ENCODE results near the gene TMEM245.
A peak's percentile ranks its signal among the peaks of the same experiment; 100 is the strongest.

The TMEM245 gene

DNA sequence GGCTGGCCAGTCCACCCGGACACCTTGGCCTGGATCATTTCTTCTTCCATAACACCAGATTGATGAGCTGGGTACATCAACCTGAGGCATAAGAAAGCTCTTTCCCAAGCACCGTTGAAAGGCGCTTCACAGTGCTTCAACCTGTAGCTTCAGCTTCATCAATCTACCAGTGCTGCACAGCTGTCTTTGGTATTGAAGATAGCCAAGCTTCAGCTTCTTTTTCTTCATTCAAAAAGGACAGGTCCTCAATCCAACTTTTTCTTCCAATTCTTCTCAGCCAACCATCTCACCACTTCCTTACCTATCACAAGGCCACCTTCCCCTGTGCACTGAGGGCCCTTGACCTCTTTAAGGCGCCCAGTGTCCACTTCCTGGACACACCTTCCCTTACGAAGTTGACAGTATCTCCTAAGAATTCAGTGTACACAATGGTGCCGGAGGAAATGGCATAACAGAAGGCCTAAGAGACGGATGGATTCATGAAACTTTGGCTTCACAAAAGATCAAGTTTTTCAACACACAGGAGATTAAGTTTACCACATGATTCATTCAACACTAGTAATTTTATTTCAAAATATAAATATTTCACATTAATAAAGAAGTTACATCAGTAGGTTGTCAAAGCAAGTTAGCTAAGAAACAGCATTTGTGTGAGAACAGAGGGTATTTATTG is 105.0 kb downstream of the TMEM245 start:
- no peak for DNase-seq (ENCODE audit: low spot score)
- in situ Hi-C loops (cut with MboI; ENCODE audit: low pct_unique_long_range_greater_than_20kb, low sequenced_read_pairs, unreplicated experiment) = no loop called here
- TF ChIP-seq CTCF (IDR thresholded peaks at IDR 0.05; ENCODE audit: extremely low read depth, insufficient read depth, missing control alignments) = no peak

DNA sequence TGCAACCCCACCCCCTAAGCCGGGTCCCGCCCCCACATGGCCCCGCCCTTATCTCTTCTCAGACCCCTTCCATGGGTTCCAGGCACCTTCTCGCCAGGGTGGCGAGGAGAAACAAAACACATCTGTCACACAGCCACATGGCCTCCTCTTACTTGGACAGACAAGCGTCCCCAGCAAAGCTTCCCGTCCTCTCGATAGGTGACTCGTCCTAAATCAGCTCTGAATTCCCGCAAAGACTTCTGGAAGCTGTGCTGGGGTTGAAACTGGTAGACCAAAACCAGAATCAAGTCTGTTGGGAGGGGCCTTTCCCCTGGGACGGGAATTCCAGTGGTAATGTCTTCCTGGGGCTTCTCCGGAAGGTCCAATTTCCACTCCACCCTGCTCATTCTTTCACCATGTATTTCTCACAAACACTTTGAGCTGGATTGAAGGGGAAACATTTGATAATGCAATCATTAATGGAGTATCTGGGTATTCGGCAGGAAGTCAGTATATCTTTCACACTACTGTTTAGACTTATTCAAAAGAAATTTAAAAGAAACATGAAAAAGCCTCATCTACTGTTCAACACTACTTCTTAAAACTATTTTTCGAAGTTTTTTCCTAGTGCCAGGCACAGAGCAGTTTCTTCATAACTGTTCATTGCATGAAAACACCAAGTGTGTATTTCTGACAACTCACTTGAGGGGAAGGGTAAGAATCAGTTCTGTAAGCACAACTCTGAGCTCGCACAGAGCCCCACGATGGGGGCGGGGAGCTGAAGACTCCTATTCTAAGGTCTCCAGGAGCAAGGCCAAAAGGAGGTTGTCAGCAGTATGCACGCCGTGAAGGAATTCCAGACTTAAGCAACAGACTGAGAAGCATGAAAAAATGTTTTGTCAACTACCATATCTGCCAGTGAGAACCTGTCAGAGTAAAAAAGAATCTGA is 105.8 kb downstream of the TMEM245 start:
- DNase-seq (ENCODE audit: low spot score) = no peak
- in situ Hi-C loops (cut with MboI; ENCODE audit: low pct_unique_long_range_greater_than_20kb, low sequenced_read_pairs, unreplicated experiment) = no loop called here
- no peak for TF ChIP-seq CTCF (IDR thresholded peaks at IDR 0.05; ENCODE audit: extremely low read depth, insufficient read depth, missing control alignments)

DNA sequence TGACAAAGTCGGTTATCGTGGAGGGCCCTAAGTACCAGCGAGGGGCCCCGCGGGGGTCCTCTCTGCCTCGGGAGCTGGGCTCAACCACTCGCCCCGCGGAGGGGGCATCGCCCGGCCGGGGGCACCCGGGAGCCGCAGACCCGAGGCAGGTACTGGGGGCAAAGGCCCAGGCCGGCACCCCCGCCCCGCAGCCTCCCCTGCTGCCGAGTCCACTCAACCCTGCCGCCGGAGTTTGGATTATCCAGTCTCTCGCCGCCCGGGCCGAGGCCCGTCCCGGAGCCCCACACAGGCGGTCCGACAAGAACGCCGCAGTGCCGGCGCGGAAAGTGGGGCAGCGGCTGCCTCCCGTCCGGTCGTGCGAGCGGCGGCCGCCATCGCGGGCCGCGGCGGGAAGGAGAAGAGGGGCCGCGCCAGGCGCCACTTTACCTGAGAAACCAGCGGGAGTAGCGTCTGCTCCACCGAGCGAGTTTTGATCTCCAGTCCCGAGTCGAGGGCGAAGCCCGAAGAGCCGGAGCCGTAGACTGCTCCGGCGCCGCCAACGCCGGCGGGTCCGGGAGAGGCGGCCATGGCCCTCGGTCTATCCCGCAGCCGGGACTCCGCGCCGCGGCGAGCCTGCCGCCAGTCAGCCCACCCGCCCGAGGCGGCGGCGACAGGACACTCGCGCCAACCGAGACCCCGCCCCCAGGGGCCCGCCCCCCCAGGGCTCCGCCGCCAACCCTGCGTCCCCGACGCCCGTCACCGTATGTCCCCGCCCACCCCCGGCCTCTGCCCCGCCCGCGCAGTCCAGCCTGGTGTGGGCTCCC is 106.7 kb downstream of the TMEM245 start, which contains the start of gene CTNNAL1:
CTNNAL1 (minus strand) TSS at position 624 of the 803 bp plus-strand sequence; CDS start at position 567, 57 bp downstream.
- in situ Hi-C loops (cut with MboI; ENCODE audit: low pct_unique_long_range_greater_than_20kb, low sequenced_read_pairs, unreplicated experiment) = no loop called here
- peak; percentile 96 for DNase-seq (ENCODE audit: low spot score)
- TF ChIP-seq CTCF (IDR thresholded peaks at IDR 0.05; ENCODE audit: extremely low read depth, insufficient read depth, missing control alignments) = no peak

GRCh38 chr9:109012009-109012875 is 107.5 kb downstream of the TMEM245 start:
- in situ Hi-C loops (cut with MboI; ENCODE audit: low pct_unique_long_range_greater_than_20kb, low sequenced_read_pairs, unreplicated experiment) = no loop called here
- peak; percentile 57 for DNase-seq (ENCODE audit: low spot score)
- TF ChIP-seq CTCF (IDR thresholded peaks at IDR 0.05; ENCODE audit: extremely low read depth, insufficient read depth, missing control alignments) = no peak

- DNase-seq (ENCODE audit: low spot score) = no peak
- in situ Hi-C loops (cut with MboI; ENCODE audit: low pct_unique_long_range_greater_than_20kb, low sequenced_read_pairs, unreplicated experiment) = no loop called here
- TF ChIP-seq CTCF (IDR thresholded peaks at IDR 0.05; ENCODE audit: extremely low read depth, insufficient read depth, missing control alignments) = no peak
These were observed 108.5 kb downstream of the TMEM245 start for GRCh38 chr9:109011231-109011671.

All from GM13977 (cell line).